GM12873 (cell line): Measurements from ENCODE around the gene PCDHA7.

Experiments
- TF ChIP-seq, protein P1 (sequence below): IDR thresholded peaks from 2 replicates; pipeline ENCODE4 v1.5.1; 2012; ENCODE audit warnings: low read depth, mild to moderate bottlenecking, moderate library complexity, low read length, control low read depth; ENCODE audit not compliant: insufficient read depth; ENCODE audit errors: missing control alignments

Gene PCDHA7

DNA sequence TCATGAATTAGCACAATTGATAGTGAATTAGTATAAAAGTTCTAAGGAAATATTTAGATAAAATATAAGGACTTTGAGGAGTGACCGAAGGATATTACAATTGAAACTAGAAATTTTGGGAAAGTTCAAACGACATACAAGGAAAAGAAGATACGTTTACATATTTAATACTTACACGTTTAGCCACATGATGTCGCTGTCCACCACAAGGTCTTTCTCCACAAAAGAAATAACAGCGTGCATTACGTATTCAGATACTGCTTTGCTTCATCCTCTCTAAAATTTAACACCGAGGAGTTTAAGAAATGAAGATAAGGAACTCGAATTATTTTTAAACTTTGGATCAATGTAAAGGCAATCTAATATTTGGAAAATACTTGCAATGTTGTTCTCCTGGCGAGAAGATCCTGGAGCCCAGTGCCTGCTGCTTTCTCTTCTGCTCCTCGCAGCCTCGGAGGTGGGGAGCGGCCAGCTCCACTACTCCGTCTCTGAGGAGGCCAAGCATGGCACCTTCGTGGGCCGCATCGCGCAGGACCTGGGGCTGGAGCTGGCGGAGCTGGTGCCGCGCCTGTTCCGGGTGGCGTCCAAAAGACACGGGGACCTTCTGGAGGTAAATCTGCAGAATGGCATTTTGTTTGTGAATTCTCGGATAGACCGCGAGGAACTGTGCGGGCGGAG lies 33.1 kb upstream of the PCDHA7 start, which contains the start of gene PCDHA3:
Gene PCDHA3, plus strand, starts transcription at position 242 of the 678 bp plus-strand sequence.
- TF ChIP-seq, protein P1, sequence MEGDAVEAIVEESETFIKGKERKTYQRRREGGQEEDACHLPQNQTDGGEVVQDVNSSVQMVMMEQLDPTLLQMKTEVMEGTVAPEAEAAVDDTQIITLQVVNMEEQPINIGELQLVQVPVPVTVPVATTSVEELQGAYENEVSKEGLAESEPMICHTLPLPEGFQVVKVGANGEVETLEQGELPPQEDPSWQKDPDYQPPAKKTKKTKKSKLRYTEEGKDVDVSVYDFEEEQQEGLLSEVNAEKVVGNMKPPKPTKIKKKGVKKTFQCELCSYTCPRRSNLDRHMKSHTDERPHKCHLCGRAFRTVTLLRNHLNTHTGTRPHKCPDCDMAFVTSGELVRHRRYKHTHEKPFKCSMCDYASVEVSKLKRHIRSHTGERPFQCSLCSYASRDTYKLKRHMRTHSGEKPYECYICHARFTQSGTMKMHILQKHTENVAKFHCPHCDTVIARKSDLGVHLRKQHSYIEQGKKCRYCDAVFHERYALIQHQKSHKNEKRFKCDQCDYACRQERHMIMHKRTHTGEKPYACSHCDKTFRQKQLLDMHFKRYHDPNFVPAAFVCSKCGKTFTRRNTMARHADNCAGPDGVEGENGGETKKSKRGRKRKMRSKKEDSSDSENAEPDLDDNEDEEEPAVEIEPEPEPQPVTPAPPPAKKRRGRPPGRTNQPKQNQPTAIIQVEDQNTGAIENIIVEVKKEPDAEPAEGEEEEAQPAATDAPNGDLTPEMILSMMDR, result peak; percentile 14

DNA sequence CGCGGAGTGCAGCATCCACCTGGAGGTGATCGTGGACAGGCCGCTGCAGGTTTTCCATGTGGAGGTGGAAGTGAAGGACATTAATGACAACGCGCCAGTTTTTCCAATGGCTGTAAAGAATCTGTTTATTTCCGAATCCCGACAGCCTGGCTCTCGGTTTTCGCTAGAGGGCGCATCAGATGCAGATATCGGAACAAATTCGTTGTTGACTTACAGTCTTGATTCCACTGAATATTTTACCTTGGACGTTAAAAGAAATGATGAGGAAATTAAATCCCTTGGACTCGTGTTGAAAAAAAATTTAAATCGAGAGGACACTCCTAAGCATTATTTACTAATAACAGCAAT lies 32.6 kb upstream of the PCDHA7 start:
- TF ChIP-seq, protein P1, result no peak

GRCh38 chr5:140802781-140803271 lies 31.2 kb upstream of the PCDHA7 start:
- TF ChIP-seq, protein P1, result no peak

GRCh38 chr5:140806834-140807775 lies 27.0 kb upstream of the PCDHA7 start, which contains the start of gene PCDHA4:
Gene PCDHA4 (plus strand): TSS chr5:140807068.
- TF ChIP-seq, protein P1, result peak; percentile 57

DNA sequence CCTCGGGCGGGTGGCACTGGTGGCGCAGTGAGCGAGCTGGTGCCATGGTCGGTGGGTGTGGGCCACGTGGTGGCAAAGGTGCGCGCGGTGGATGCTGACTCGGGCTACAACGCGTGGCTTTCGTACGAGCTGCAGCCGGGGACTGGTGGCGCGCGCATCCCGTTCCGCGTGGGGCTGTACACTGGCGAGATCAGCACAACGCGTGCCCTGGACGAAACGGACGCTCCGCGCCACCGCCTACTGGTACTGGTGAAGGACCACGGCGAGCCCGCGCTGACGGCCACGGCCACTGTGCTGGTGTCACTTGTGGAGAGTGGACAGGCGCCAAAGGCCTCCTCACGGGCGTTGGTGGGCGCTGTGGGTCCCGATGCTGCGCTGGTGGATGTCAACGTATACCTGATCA lies 25.2 kb upstream of the PCDHA7 start:
- TF ChIP-seq, protein P1, result no peak

- TF ChIP-seq, protein P1, result peak; percentile 26
These were observed 12.4 kb upstream of the PCDHA7 start, which contains the start of gene PCDHA5 for GRCh38 chr5:140821375-140822280. Gene PCDHA5 (plus strand): TSS chr5:140821613.

- TF ChIP-seq, protein P1, result no peak
These were observed 11.8 kb upstream of the PCDHA7 start for GRCh38 chr5:140822281-140822629.
